Osteoblast (primary cell): ENCODE results near the gene SYDE1. TPM values are rescaled to one million over a fixed set of nuclear protein-coding genes. Genes with fewer than 3 reads are reported as not detected.
A peak's percentile ranks its signal among the peaks of the same experiment; 100 is the strongest.

Experiments used
- DNase-seq: peaks from one replicate; pipeline ENCODE4 v3.0.0; 2011; ENCODE audit warnings: low spot score, mixed read lengths; ENCODE audit not compliant: insufficient read length; ENCODE audit errors: missing footprints
- H2AFZ ChIP-seq: 2 replicates; pipeline ENCODE4 v1.6.0; 2011; ENCODE audit warnings: mild to moderate bottlenecking, low read length
- H3K27ac ChIP-seq: 2 replicates; pipeline ENCODE4 v1.5.1; 2011; ENCODE audit warnings: mild to moderate bottlenecking, low read depth, low read length, moderate library complexity
- H3K27me3 ChIP-seq: 2 replicates; pipeline ENCODE4 v1.6.0; 2012; ENCODE audit warnings: mild to moderate bottlenecking, control low read depth, inconsistent platforms, low read length, moderate library complexity; ENCODE audit not compliant: insufficient read depth
- H3K36me3 ChIP-seq: 2 replicates; pipeline ENCODE4 v1.5.1; 2011; ENCODE audit warnings: mild to moderate bottlenecking, low read length, control low read depth, moderate library complexity; ENCODE audit not compliant: insufficient read depth
- H3K4me1 ChIP-seq: 2 replicates; pipeline ENCODE4 v1.5.1; 2011; ENCODE audit warnings: mild to moderate bottlenecking, low read length, control low read depth, moderate library complexity; ENCODE audit not compliant: insufficient read depth
- H3K4me2 ChIP-seq: 2 replicates; pipeline ENCODE4 v1.6.0; 2011; ENCODE audit warnings: mild to moderate bottlenecking, low read length; ENCODE audit not compliant: insufficient read depth
- H3K4me3 ChIP-seq: fragments of 200-600 bp; sonication (generic); 3 replicates; pipeline ENCODE4 v1.5.1; 2012; ENCODE audit warnings: mild to moderate bottlenecking, low read length, inconsistent platforms; ENCODE audit not compliant: insufficient read depth
- H3K79me2 ChIP-seq: 2 replicates; pipeline ENCODE4 v1.6.0; 2012; ENCODE audit warnings: mild to moderate bottlenecking, low read length, control low read depth, inconsistent platforms; ENCODE audit not compliant: insufficient read depth
- H3K9me3 ChIP-seq: 2 replicates; pipeline ENCODE4 v1.5.1; 2011; ENCODE audit warnings: low read depth, low read length, control low read depth
- H4K20me1 ChIP-seq: 2 replicates; pipeline ENCODE4 v1.6.0; 2012; ENCODE audit warnings: mild to moderate bottlenecking, low read length, control low read depth; ENCODE audit not compliant: insufficient read depth
- CTCF ChIP-seq: IDR thresholded peaks from 2 replicates; pipeline ENCODE4 v1.5.1; 2011; ENCODE audit warnings: mild to moderate bottlenecking, low read depth, low read length, moderate library complexity; ENCODE audit errors: extremely low read depth
- total RNA-seq: library from RNA; depleted of rRNA; stranded (reverse); fragments of >200 nt; gene quantifications from 2 replicates; pipeline ENCODE4 v1.2.3, GENCODE V29; 2012

Gene SYDE1
- total RNA-seq, 1 donor = 56.8 TPM

- no peak for TF ChIP-seq CTCF
- peaks cover 3% of the 10 kb centered on the region for H3K27me3 ChIP-seq
- no peak overlapping the region for H3K4me3 ChIP-seq
- no peak overlapping the region for H3K4me2 ChIP-seq
- no peaks in the 10 kb centered on the region for H3K4me1 ChIP-seq
- no peak for DNase-seq
- no peaks in the 10 kb centered on the region for H4K20me1 ChIP-seq
- no peak overlapping the region for H2AFZ ChIP-seq
- no peaks in the 10 kb centered on the region for H3K9me3 ChIP-seq
- H3K79me2 ChIP-seq = no peaks in the 10 kb centered on the region
- H3K36me3 ChIP-seq = no peaks in the 10 kb centered on the region
- H3K27ac ChIP-seq = no peak overlapping the region
Measured at GRCh38 chr19:15098460-15098859, 8.7 kb upstream of the SYDE1 start.

- no peak overlapping the region for H2AFZ ChIP-seq
Measured at GRCh38 chr19:15099017-15099582, 8.1 kb upstream of the SYDE1 start.

GRCh38 chr19:15101479-15102082 is 5.6 kb upstream of the SYDE1 start:
- no peaks in the 10 kb centered on the region for H3K36me3 ChIP-seq

More at GRCh38 chr19:15099017-15099582, 8.1 kb upstream of the SYDE1 start:
- no peaks in the 10 kb centered on the region for H4K20me1 ChIP-seq
- H3K27me3 ChIP-seq = peaks cover 3% of the 10 kb centered on the region
- H3K79me2 ChIP-seq = no peaks in the 10 kb centered on the region
- H3K36me3 ChIP-seq = no peaks in the 10 kb centered on the region
- H3K4me2 ChIP-seq = no peak overlapping the region
- H3K9me3 ChIP-seq = peaks cover 1% of the 10 kb centered on the region
- H3K4me3 ChIP-seq = no peak overlapping the region
- DNase-seq = no peak
- TF ChIP-seq CTCF = no peak
- H3K4me1 ChIP-seq = no peaks in the 10 kb centered on the region
- no peak overlapping the region for H3K27ac ChIP-seq

More at GRCh38 chr19:15101479-15102082, 5.6 kb upstream of the SYDE1 start:
- Histone ChIP-seq H3K4me3 (no peak overlapping the region), H3K4me2 (no peak overlapping the region), H3K9me3 (peaks cover 8% of the 10 kb centered on the region), H3K79me2 (peaks cover under 1% of the 10 kb centered on the region), H3K27me3 (no peaks in the 10 kb centered on the region), H2AFZ (no peak overlapping the region), H3K4me1 (no peaks in the 10 kb centered on the region), H4K20me1 (no peaks in the 10 kb centered on the region), H3K27ac (no peak overlapping the region)
- DNase-seq = peak; percentile 64
- peak; percentile 75 for TF ChIP-seq CTCF
